Calu3 (cell line): ENCODE measurements around the gene AMOT. TPM values are rescaled to one million over a fixed set of nuclear protein-coding genes. Genes with fewer than 3 reads are reported as not detected.

Source experiments
- BruUV-seq: library from RNA; stranded (reverse); fragments of 400-500 nt; replicated peaks from 2 replicates; lab custom pipeline; 2021; lab: Mats Ljungman, UMichigan
- CTCF ChIA-PET: fragments of 300-600 bp; sonication (Branson Sonifier 250); formaldehyde crosslinking; loops from one replicate; lab custom pipeline; 2022; ENCODE audit warnings: antibody characterized with exemption; lab: Charles Lee
- DNase-seq: peaks from one replicate; pipeline ENCODE4 v3.0.0; 2022
- H3K27ac Mint-ChIP-seq: one replicate; pipeline ENCODE4 v1.8.0; 2022; ENCODE audit warnings: mixed read lengths; ENCODE audit not compliant: unreplicated experiment
- H3K27me3 Mint-ChIP-seq: one replicate; pipeline ENCODE4 v1.8.0; 2022; ENCODE audit warnings: mixed read lengths; ENCODE audit not compliant: unreplicated experiment
- H3K36me3 Mint-ChIP-seq: one replicate; pipeline ENCODE4 v1.8.0; 2022; ENCODE audit warnings: mild to moderate bottlenecking, moderate library complexity, mixed read lengths; ENCODE audit not compliant: insufficient read depth, unreplicated experiment
- H3K4me1 Mint-ChIP-seq: one replicate; pipeline ENCODE4 v1.8.0; 2022; ENCODE audit warnings: mild to moderate bottlenecking, low read depth, mixed read lengths; ENCODE audit not compliant: unreplicated experiment
- H3K4me3 Mint-ChIP-seq: one replicate; pipeline ENCODE4 v1.8.0; 2022; ENCODE audit warnings: mild to moderate bottlenecking, low read depth, moderate library complexity, mixed read lengths; ENCODE audit not compliant: unreplicated experiment
- H3K9me3 Mint-ChIP-seq: one replicate; pipeline ENCODE4 v1.8.0; 2022; ENCODE audit warnings: low read depth, mixed read lengths; ENCODE audit not compliant: unreplicated experiment
- intact Hi-C: fragments of 100-400 bp; cut with micrococcal nuclease; formaldehyde crosslinking; loops from one replicate; pipeline ENCODE4 v1.10.0; 2022; ENCODE audit not compliant: unreplicated experiment
- total RNA-seq: library from RNA; stranded (reverse); gene quantifications from 2 replicates; pipeline ENCODE4 v1.2.3, GENCODE V29; 2022
- TF ChIP-seq, protein P1 (sequence below): fragments of 200-600 bp; IDR thresholded peaks from one replicate; pipeline ENCODE4 v1.8.0; 2022; ENCODE audit warnings: antibody characterized with exemption; ENCODE audit not compliant: unreplicated experiment

The AMOT gene
- total RNA-seq, 1 experiment from 2014 or later: 16.2 TPM

DNA sequence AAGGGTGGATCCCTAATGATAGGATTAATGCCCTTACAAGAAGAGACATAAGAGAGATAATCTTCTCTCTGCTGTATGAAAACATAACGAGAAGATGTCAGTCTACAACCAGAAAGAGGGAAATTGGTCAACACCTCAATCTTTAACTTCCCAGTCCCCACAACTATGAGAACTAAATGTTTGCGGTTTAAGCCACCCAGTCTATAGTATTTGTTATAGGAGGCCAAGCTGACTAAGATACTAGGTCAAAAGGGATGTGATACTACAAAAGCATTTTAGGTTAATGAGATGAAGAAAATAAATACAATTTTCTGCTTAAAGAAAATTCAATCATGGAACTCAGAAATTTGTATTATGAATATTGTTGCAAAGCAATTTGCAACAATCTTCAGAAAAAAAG lies 105.5 kb downstream of the AMOT start:
- intact Hi-C loops: no loop called here
- peaks cover 29% of the 10 kb centered on the region for H3K27me3 Mint-ChIP-seq
- TF ChIP-seq, protein P1, sequence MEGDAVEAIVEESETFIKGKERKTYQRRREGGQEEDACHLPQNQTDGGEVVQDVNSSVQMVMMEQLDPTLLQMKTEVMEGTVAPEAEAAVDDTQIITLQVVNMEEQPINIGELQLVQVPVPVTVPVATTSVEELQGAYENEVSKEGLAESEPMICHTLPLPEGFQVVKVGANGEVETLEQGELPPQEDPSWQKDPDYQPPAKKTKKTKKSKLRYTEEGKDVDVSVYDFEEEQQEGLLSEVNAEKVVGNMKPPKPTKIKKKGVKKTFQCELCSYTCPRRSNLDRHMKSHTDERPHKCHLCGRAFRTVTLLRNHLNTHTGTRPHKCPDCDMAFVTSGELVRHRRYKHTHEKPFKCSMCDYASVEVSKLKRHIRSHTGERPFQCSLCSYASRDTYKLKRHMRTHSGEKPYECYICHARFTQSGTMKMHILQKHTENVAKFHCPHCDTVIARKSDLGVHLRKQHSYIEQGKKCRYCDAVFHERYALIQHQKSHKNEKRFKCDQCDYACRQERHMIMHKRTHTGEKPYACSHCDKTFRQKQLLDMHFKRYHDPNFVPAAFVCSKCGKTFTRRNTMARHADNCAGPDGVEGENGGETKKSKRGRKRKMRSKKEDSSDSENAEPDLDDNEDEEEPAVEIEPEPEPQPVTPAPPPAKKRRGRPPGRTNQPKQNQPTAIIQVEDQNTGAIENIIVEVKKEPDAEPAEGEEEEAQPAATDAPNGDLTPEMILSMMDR: no peak
- no peak overlapping the region for H3K4me3 Mint-ChIP-seq
- H3K9me3 Mint-ChIP-seq: peaks cover 2% of the 10 kb centered on the region
- no TSS peak for BruUV-seq
- no peak for DNase-seq
- CTCF ChIA-PET: no interaction called here
- H3K4me1 Mint-ChIP-seq: no peaks in the 10 kb centered on the region
- H3K36me3 Mint-ChIP-seq: no peaks in the 10 kb centered on the region
- H3K27ac Mint-ChIP-seq: no peak overlapping the region

DNA sequence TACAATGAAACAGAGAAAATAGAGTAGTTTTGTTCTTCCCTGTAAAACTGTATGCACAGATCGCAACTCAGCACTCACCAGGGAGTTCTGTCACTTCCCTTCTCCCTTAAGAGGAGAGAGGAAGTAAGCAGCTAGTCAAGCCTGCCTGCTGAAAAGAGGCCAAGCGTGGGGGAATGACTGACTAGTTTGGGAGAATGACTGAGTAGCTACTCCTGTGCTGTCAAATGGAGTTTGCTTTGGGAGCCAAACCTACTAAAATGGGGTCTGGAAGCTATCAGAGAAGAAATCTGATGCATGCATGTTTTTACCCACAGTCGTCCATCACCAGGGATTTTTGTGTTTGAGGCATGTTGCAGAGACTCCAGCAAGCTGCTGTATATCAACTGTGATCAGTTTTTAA lies 106.3 kb downstream of the AMOT start:
- intact Hi-C loops: no loop called here
- H3K27ac Mint-ChIP-seq: no peak overlapping the region
- H3K4me1 Mint-ChIP-seq: no peaks in the 10 kb centered on the region
- DNase-seq: no peak
- H3K27me3 Mint-ChIP-seq: peaks cover 30% of the 10 kb centered on the region
- no peaks in the 10 kb centered on the region for H3K36me3 Mint-ChIP-seq
- no peak overlapping the region for H3K4me3 Mint-ChIP-seq
- TF ChIP-seq, protein P1: no peak
- H3K9me3 Mint-ChIP-seq: peaks cover 2% of the 10 kb centered on the region
- CTCF ChIA-PET: no interaction called here
- BruUV-seq: no TSS peak

DNA sequence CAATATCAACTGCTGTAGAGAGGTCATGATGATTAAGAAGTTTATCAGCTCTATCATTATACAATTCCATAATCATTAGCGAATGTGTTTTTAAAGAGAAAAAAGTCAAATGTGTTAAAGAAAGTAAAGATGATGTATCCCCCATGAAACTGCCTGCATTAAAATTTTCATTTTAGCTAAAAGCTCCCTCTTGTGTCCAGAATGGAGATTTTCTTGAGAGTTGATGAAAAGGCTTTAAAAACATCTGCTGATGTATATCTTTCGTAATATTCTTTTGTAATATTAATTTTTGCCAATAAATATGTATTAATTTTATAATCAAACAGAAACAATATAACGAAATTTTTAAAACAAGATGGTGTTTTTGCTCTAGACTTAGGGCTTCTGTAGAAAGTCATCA lies 108.8 kb downstream of the AMOT start:
- no peaks in the 10 kb centered on the region for H3K4me1 Mint-ChIP-seq
- peaks cover 2% of the 10 kb centered on the region for H3K9me3 Mint-ChIP-seq
- CTCF ChIA-PET: interaction anchor here (0.7 kb wide), 1 partner anchor 476 kb away, joined by 7 read pairs; no protein-coding TSS in a partner anchor
- no TSS peak for BruUV-seq
- no peak overlapping the region for H3K27ac Mint-ChIP-seq
- intact Hi-C loops: no loop called here
- no peak for DNase-seq
- H3K36me3 Mint-ChIP-seq: no peaks in the 10 kb centered on the region
- peaks cover 30% of the 10 kb centered on the region for H3K27me3 Mint-ChIP-seq
- no peak overlapping the region for H3K4me3 Mint-ChIP-seq
- TF ChIP-seq, protein P1: no peak

Other genes with a start within 250 kb of the AMOT start
- not detected in 2 replicates for gene LHFPL1, start 160.9 kb downstream of the AMOT start, total RNA-seq